HepG2 (cell line): Measurements from ENCODE around the gene VSX1. TPM values are rescaled to one million over a fixed set of nuclear protein-coding genes. Genes with fewer than 3 reads are reported as not detected.

Experiments used
- ARID2 ChIP-seq: sonication (generic); formaldehyde crosslinking; IDR thresholded peaks from 2 replicates; pipeline ENCODE4 v1.8.1; 2022; ENCODE audit warnings: mild to moderate bottlenecking, missing genetic modification reagents, borderline replicate concordance
- ATF7 ChIP-seq, 2 experiments: fragments of 450-650 bp in 1 of 2; sonication (generic) in 1 of 2; formaldehyde crosslinking in 1 of 2; IDR thresholded peaks; 2 replicates each; pipeline versions ENCODE4 v1.4.0 to v1.6.1; 2016 to 2020; ENCODE audit warnings: antibody characterized with exemption in 1 of 2, mild to moderate bottlenecking in 1 of 2, missing genetic modification reagents in 1 of 2
- CAMTA2 ChIP-seq: sonication (generic); formaldehyde crosslinking; IDR thresholded peaks from 2 replicates; pipeline ENCODE4 v1.4.0; 2020; ENCODE audit warnings: mild to moderate bottlenecking, missing genetic modification reagents, borderline replicate concordance
- CEBPB ChIP-seq: IDR thresholded peaks from 2 replicates; pipeline ENCODE4 v1.6.1; 2011; ENCODE audit warnings: low read depth, low read length, improper control_type of control experiment, borderline replicate concordance
- CENPT ChIP-seq: sonication (generic); formaldehyde crosslinking; IDR thresholded peaks from 2 replicates; pipeline ENCODE4 v1.8.0; 2022; ENCODE audit warnings: low read depth, mild to moderate bottlenecking, moderate library complexity, missing genetic modification reagents
- FOXO1 ChIP-seq: sonication (generic); formaldehyde crosslinking; IDR thresholded peaks from 2 replicates; pipeline ENCODE4 v1.4.0; 2020; ENCODE audit warnings: missing genetic modification reagents
- HNRNPL ChIP-seq: fragments of 200-400 bp; formaldehyde crosslinking; IDR thresholded peaks from 2 replicates; pipeline ENCODE4 v1.6.1; 2017; ENCODE audit warnings: mild to moderate bottlenecking, low read depth, low read length
- IRF1 ChIP-seq: sonication (generic); formaldehyde crosslinking; IDR thresholded peaks from 2 replicates; pipeline ENCODE4 v1.4.0; 2020; ENCODE audit warnings: low read depth, mild to moderate bottlenecking, missing genetic modification reagents
- NFYC ChIP-seq: IDR thresholded peaks from 2 replicates; pipeline ENCODE4 v1.6.1; 2016; ENCODE audit warnings: missing genetic modification reagents, missing compliant biosample characterization
- NR2F2 ChIP-seq: IDR thresholded peaks from 2 replicates; pipeline ENCODE4 v1.6.1; 2012; ENCODE audit warnings: low read depth, inconsistent platforms, borderline replicate concordance
- RBAK ChIP-seq: sonication (generic); formaldehyde crosslinking; IDR thresholded peaks from 2 replicates; pipeline ENCODE4 v1.5.1; 2020; ENCODE audit warnings: mild to moderate bottlenecking, missing genetic modification reagents
- RFX1 ChIP-seq: fragments of 450-650 bp; IDR thresholded peaks from 2 replicates; pipeline ENCODE4 v1.6.1; 2017
- SP5 ChIP-seq: IDR thresholded peaks from 2 replicates; pipeline ENCODE4 v1.6.1; 2016; ENCODE audit warnings: low read depth, borderline replicate concordance
- ZBTB7B ChIP-seq: sonication (generic); formaldehyde crosslinking; IDR thresholded peaks from 2 replicates; pipeline ENCODE4 v1.4.0; 2020; ENCODE audit warnings: missing genetic modification reagents
- ZFX ChIP-seq: sonication (generic); formaldehyde crosslinking; IDR thresholded peaks from 2 replicates; pipeline ENCODE4 v1.4.0; 2020; ENCODE audit warnings: mild to moderate bottlenecking, low read depth, missing genetic modification reagents, moderate library complexity
- ZNF253 ChIP-seq: sonication (generic); formaldehyde crosslinking; IDR thresholded peaks from 2 replicates; pipeline ENCODE4 v1.8.0; 2022; ENCODE audit warnings: mild to moderate bottlenecking, missing genetic modification reagents, borderline replicate concordance
- ZNF264 ChIP-seq: sonication (generic); formaldehyde crosslinking; IDR thresholded peaks from 2 replicates; pipeline ENCODE4 v1.4.0; 2020; ENCODE audit warnings: missing genetic modification reagents
- ZNF460 ChIP-seq: sonication (generic); formaldehyde crosslinking; IDR thresholded peaks from 2 replicates; pipeline ENCODE4 v1.5.1; 2020; ENCODE audit warnings: missing genetic modification reagents, mild to moderate bottlenecking, borderline replicate concordance
- polyA plus RNA-seq, 8 experiments: library from polyadenylated mRNA; depleted of rRNA in 3 of 8; stranded (reverse) in 7 of 8; unstranded in 1 of 8; fragments of >200 nt; fragmentation: Illumina TruSeq in 4 of 8; extraction: Trizol in 4 of 8; gene quantifications; 2 replicates each; pipeline versions ENCODE4 v1.2.1 to v1.2.3, GENCODE V29; 2011 to 2016; ENCODE audit warnings: low read depth in 4 of 8, missing spikeins in 1 of 8, mixed read lengths in 1 of 8; ENCODE audit not compliant: insufficient read depth in 1 of 8
- total RNA-seq, 5 experiments: library from RNA; depleted of rRNA; stranded (reverse); fragments of >200 nt; fragmentation: Illumina TruSeq; extraction: Trizol; gene quantifications; 2 replicates each; pipeline ENCODE4 v1.2.3, GENCODE V29; 2016; ENCODE audit warnings: low read depth in 1 of 5
- TF ChIP-seq, protein P1 (sequence below): IDR thresholded peaks from 2 replicates; pipeline ENCODE4 v1.6.1; 2012; ENCODE audit warnings: inconsistent platforms
- TF ChIP-seq, protein P2 (sequence below): sonication (generic); formaldehyde crosslinking; conservative IDR thresholded peaks from 2 replicates; pipeline ENCODE4 v1.8.0; 2022; ENCODE audit warnings: missing genetic modification reagents
- TF ChIP-seq, protein P3 (sequence below): sonication (generic); formaldehyde crosslinking; IDR thresholded peaks from 2 replicates; pipeline ENCODE4 v1.4.0; 2020; ENCODE audit warnings: mild to moderate bottlenecking, low read depth, missing genetic modification reagents
- TF ChIP-seq, protein P4 (sequence below): sonication (generic); formaldehyde crosslinking; IDR thresholded peaks from 2 replicates; pipeline ENCODE4 v1.8.1; 2023; ENCODE audit warnings: mild to moderate bottlenecking, moderate library complexity, missing genetic modification reagents
- TF ChIP-seq, protein P5 (sequence below): sonication (generic); formaldehyde crosslinking; IDR thresholded peaks from 2 replicates; pipeline ENCODE4 v1.4.0; 2020; ENCODE audit warnings: missing genetic modification reagents

Gene VSX1
- total and polyA plus RNA-seq, 2 of the 13 experiments (the other 11 are each of a cell fraction or from before 2014, with no cell fraction given): 0.04 TPM; not detected in 1

GRCh38 chr20:25058051-25058846 is 23.7 kb downstream of the VSX1 start, which contains the start of gene ACSS1 (continued):
- 0 out of 2 replicates have a peak, but pooled peaks have one; percentile 25 for TF ChIP-seq HNRNPL
- TF ChIP-seq ZFX (CRISPR knock-in tag): peak; percentile 57; the same call in 1 of the 2 replicates
- TF ChIP-seq ARID2: no peak
- TF ChIP-seq CENPT (CRISPR knock-in tag): no peak
- no peak for TF ChIP-seq IRF1
- TF ChIP-seq ZNF264: peak; percentile 39; the same call in 1 of the 2 replicates
- TF ChIP-seq RFX1: no peak
- TF ChIP-seq, protein P1, sequence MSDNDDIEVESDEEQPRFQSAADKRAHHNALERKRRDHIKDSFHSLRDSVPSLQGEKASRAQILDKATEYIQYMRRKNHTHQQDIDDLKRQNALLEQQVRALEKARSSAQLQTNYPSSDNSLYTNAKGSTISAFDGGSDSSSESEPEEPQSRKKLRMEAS: peak; percentile 88
- TF ChIP-seq ZNF460 (CRISPR knock-in tag): no peak
- TF ChIP-seq, protein P2, sequence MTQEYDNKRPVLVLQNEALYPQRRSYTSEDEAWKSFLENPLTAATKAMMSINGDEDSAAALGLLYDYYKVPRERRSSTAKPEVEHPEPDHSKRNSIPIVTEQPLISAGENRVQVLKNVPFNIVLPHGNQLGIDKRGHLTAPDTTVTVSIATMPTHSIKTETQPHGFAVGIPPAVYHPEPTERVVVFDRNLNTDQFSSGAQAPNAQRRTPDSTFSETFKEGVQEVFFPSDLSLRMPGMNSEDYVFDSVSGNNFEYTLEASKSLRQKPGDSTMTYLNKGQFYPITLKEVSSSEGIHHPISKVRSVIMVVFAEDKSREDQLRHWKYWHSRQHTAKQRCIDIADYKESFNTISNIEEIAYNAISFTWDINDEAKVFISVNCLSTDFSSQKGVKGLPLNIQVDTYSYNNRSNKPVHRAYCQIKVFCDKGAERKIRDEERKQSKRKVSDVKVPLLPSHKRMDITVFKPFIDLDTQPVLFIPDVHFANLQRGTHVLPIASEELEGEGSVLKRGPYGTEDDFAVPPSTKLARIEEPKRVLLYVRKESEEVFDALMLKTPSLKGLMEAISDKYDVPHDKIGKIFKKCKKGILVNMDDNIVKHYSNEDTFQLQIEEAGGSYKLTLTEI (CRISPR knock-in tag): no peak
- no peak for TF ChIP-seq CEBPB
- TF ChIP-seq CAMTA2 (CRISPR knock-in tag): no peak
- peak; percentile 51; the same call in 1 of the 2 replicates for TF ChIP-seq ZBTB7B (CRISPR knock-in tag)
- 0 out of 2 replicates have a peak, but pooled peaks have one; percentile 16 for TF ChIP-seq NFYC
- no peak for TF ChIP-seq ATF7 (IDR thresholded peaks at IDR 0.05)
- 0 out of 2 replicates have a peak, but pooled peaks have one; percentile 54 for TF ChIP-seq ATF7 (CRISPR knock-in tag; IDR thresholded peaks at IDR 0.05)
- no peak for TF ChIP-seq ZNF253 (CRISPR knock-in tag)
- TF ChIP-seq, protein P3, sequence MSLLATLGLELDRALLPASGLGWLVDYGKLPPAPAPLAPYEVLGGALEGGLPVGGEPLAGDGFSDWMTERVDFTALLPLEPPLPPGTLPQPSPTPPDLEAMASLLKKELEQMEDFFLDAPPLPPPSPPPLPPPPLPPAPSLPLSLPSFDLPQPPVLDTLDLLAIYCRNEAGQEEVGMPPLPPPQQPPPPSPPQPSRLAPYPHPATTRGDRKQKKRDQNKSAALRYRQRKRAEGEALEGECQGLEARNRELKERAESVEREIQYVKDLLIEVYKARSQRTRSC (CRISPR knock-in tag): 0 out of 2 replicates have a peak, but pooled peaks have one; percentile 84
- peak; percentile 19; the same call in 1 of the 2 replicates for TF ChIP-seq FOXO1 (CRISPR knock-in tag)
- no peak for TF ChIP-seq RBAK (CRISPR knock-in tag)
- TF ChIP-seq SP5: peak; percentile 18; the same call in 1 of the 2 replicates
- TF ChIP-seq, protein P4, sequence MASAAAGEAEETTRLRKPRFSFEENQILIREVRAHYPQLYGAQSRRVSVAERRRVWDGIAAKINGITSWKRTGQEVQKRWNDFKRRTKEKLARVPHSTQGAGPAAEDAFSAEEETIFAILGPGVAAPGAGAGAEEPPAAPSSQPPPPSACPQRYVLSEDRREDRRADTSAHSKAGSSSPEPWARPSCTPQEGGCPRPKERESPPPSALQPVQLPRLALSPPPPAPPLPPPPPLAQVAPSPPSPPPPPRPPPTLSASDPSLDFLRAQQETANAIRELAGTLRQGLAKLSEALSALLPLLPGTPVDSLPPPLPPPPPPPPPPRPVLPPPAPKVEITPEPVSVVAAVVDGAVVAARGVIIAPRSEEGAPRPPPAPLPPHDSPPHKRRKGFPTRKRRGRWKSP (CRISPR knock-in tag): no peak
- no peak for TF ChIP-seq NR2F2
- TF ChIP-seq, protein P5, sequence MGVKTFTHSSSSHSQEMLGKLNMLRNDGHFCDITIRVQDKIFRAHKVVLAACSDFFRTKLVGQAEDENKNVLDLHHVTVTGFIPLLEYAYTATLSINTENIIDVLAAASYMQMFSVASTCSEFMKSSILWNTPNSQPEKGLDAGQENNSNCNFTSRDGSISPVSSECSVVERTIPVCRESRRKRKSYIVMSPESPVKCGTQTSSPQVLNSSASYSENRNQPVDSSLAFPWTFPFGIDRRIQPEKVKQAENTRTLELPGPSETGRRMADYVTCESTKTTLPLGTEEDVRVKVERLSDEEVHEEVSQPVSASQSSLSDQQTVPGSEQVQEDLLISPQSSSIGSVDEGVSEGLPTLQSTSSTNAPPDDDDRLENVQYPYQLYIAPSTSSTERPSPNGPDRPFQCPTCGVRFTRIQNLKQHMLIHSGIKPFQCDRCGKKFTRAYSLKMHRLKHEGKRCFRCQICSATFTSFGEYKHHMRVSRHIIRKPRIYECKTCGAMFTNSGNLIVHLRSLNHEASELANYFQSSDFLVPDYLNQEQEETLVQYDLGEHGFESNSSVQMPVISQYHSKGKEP: no peak
